Measurements from ENCODE around the gene TGFBR1.

The TGFBR1 gene

DNA sequence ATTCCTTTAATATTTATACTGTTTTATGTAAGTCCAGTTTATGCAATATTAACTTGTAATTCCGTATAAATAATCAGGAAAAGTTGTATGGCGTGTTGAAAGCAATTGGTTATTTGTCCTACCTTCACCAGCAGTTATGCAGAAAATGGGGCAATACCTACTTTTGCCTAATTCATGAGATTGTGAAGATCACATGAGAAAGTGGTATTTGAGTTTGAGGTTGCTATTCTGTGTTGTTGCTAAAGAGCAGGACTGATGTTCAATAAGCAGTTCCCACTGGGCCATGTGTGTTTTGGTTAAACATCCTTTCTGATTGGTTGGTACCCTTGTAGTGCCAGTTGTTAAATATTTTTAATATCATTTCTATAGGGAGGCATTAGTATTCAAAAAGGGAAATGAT is 3.2 kb downstream of the TGFBR1 start:
- no peak for DNase-seq

GRCh38 chr9:99109522-99109921 is 4.6 kb downstream of the TGFBR1 start:
- peak; percentile 46 for DNase-seq

GRCh38 chr9:99112750-99113413 is 8.0 kb downstream of the TGFBR1 start:
- DNase-seq, result no peak

GRCh38 chr9:99113414-99114048 is 8.6 kb downstream of the TGFBR1 start:
- DNase-seq, result no peak

GRCh38 chr9:99114049-99114440 is 9.1 kb downstream of the TGFBR1 start:
- no peak for DNase-seq

- DNase-seq, result no peak
Measured at GRCh38 chr9:99114846-99115500, 10.1 kb downstream of the TGFBR1 start.

- no peak for DNase-seq
Measured at GRCh38 chr9:99116003-99116411, 11.1 kb downstream of the TGFBR1 start.

DNA sequence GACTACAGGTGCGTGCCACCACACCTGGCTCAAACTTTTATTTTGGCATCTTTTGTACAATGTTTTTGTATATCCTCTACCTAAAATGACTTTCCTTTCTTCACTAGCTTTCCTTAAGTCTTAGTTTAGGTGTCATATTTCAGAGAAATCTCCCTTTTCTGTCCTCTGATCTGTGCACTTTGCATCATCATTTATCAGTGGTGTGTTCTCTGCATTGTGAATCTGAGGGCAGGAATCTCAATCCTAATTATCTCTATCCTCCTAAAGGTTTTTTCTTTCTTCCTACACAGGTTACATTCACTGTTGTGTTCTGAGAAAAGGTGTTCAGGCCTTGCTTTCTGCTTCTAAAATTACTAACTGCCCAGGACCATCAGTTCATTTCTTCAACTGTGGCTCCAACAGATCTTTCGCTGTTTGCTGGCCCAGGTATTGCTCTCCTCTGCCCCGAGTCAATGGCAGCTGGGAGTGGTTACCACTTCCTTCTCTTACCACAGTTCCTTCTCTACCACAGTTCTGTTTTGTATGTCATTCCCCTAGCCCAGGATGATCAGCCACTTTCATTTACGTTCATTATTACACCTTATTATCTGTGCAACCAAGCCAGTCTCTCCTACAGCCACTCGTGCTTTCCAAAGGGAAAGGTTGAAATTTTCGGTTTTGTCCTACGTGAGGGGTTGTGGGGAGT is 14.0 kb downstream of the TGFBR1 start:
- no peak for DNase-seq

DNA sequence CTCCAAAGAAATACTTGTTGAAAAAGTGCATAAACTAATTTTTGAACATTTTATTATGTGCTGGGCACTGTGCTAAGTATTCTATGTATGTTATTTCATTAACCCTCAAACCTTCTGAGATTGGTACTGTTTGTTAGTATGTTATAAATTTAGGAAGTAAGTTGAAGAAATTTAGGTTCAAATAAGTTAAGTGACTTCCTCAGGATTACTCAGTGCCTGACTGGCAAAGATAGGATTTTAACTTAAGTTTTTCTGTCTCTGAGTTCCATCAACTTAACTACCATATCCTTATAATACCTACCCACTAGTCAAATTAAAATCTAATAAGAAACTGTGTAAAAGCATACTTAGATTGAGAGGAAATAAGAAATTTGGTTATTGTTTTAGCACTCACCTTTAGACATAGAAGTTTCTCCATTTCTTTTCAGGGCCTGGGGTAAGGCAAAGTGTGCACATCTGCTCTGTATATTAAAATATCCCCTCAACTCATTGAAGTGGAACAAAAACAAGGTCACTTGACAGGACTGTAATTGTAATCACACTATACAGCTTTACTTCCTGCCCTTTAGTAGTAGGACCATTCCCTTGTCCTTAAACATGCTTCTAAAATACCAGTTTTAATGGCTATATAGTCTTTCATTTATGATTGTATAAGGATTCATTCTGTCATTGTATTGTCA is 15.2 kb downstream of the TGFBR1 start:
- no peak for DNase-seq

DNA sequence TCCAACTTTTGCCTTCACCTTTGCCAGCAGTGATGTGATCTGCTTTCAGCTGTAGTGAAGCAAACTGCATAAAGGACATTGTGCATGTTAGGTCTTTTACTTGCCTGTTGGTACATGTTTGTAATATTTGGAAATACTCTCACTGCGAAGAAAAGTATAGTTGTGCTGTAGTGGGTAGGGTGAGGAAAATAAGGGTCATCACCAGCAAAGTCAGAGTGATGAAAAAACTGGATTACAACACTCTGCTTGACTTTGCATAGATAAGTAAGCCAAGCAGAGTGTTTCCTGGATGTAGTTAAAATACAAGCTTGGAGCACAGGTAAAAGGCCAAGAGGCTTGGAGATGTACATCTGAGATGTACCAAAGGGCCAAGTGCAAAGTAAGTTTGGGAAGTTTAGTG is 16.7 kb downstream of the TGFBR1 start:
- no peak for DNase-seq

DNA sequence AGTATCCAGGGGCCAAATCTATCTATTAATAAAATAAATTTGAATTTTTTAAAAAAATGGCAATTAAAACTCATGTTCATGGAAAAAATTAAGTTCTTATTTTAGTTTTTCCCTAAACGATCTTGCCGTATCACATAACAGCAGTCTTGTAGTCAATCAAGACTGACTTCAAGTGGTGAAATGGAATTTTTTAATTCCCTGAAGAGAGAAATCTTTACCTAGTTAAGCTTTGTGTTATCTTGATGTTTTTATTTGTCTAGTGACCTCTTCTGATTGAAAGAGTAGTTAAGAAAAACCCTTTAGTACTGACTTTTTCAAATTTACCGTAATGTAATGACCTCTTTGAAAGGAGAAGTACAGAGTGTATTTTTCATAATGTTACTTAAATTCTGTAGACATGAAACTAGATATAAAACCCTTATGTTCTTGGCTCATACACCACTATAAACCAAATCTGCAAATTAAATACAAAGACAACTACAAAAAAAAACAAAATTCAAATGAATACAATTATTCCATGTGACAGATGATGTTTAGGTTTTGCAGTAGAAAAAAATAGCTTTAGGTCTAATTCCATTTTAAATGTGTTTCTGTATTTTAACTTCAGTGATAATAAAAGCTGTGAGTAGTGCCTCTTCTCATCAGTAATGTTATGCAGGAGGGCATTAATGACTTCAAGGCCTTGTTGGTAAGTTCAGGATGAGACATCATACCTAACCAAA is 19.8 kb downstream of the TGFBR1 start:
- no peak for DNase-seq

DNA sequence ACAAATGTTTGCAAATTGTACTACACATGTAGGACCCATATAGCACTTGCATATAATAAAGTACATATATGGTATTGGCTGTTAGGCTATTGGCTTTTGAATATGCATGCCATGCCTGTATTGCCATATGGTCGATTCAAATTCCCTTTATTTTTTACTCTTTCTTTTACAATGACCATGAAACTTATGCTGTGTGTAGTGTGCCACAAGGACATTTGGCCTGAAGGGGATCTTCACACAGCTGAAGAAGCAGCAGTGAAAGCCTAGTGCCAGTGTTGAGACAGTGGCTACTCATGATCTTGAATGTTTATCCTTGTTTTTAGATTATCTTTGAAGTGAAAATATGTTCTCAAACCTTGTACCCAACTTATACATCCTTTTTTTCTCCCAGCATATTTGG is 20.5 kb downstream of the TGFBR1 start:
- no peak for DNase-seq

GRCh38 chr9:99126312-99126711 is 21.4 kb downstream of the TGFBR1 start:
- DNase-seq, result no peak

DNA sequence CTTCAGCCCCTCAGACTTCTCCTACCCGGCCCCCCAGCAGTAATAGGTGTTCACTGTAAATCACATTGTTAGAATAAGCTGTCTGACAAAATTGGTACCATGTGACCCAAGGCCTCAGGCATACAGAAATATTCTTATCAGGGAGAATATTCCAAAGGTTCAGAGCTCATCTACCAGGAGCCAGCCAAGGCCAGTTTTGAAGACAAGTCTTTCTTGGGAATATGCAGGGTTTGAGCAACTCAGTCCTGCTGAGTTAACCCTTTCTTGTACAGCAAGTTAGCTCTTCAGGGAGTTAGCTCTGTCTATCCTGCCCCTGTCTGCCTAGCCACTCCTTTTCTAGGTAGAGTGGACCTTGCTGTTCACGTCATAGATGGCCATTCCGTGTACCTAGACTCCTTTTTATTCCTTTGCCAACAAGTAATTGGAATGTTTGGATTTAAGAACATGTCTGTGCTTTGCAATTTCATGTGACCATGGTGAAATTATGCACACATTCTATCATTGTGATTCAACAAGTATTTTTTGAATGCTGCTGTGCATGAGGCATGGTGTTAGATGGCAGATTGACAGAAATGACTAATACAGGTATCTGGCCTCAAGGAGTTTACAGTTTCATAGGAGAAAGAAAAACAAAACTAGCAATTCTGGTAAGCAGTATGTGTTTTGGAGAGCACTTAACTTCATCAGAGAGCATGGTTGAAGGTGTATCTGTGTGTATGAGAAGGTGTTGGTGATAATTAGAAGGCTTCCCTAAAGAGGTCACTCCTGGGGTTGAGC is 22.6 kb downstream of the TGFBR1 start:
- DNase-seq, result no peak

DNA sequence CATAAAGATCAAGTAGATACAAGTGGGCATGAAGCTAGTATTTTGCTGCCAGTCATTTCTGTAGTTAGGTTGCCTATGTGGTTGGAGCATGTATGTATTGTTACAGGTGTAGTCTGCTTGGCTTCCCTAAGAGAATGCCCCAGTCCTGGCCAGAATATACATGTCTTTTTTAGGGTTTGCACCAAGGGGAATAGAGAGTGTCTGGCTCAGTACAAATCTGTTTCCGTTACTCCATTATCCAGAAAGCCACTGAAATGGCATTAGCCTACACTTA is 23.2 kb downstream of the TGFBR1 start:
- no peak for DNase-seq

DNA sequence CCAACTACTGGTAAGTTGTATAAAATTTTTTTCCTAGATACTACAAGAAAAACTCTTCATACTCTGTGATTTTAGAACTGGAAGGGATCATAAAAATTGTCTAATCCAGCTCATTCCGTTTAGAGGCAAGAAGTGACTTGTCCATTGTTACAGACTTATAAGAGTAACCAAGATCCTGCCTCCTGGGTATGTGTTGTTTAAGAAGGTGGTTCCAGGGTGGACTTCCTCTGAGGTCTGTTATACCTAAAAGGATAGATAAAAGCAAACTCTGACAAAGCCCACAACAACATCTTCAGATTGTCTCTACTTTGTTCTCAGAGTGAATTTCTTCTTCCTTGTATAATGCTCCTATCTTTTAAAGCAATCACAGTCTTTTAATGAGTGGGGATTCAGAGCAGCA is 24.2 kb downstream of the TGFBR1 start:
- DNase-seq, result no peak

DNA sequence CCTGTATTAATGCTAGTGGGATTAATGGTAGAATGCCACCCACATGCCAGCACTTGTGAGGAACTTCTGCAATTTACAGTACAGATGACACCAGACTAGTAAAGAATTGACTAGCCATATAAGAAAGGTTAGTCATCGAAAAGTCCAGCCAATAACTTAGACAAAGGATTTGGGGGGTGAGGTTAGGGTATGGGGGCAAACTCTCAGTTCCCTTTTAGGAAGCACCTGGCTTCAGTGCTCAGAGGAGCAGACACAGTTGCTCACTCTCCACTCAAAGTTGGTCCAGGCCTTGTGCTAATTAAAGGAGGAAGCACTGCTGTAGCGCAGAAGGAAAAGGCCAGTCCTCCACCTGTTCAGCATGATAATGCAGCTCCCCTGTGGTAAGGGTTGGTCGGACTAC is 25.2 kb downstream of the TGFBR1 start:
- no peak for DNase-seq

DNA sequence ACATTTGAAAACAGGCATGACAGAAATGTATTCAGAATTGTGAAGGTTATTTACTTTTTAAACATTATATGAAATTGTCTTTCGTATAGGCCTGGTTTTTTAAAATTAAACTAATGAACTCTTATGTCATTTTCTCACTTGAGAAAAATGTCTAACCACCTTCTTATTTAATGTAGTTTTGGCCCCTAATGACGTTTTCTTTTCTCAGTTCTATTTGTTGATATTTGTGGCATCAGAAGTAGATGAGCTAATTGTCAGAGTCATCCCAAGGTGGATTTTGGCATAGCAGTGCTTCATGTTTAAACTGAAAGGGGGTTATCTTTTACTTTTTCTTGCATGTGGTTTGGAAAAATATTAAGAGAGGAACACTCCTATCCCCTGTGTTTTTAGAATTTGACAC is 28.2 kb downstream of the TGFBR1 start:
- no peak for DNase-seq

- DNase-seq, result peak; percentile 87
Measured at GRCh38 chr9:99134893-99135341, 30.0 kb downstream of the TGFBR1 start.

DNA sequence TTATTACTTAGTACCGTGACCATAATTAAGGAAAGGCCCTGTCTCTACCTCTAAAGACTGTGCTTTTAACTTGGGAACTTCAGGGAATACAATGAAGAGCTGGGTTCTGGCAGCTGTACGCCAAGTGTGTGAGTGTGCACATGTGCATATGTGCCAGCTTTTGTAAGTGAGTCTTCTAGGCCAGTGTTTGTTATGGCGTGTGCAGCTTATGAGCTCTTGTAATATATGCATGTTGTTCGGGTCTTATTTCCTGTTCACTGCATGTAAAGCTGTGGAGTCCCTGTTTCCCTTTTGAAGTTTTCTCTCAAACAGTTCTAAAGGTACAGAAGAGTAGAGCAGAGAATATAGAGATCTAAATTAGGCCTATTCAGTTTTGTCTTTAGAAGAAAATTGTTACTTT is 30.5 kb downstream of the TGFBR1 start:
- DNase-seq, result peak; percentile 87

- DNase-seq, result no peak
Measured at GRCh38 chr9:99137225-99137624, 32.3 kb downstream of the TGFBR1 start.

DNA sequence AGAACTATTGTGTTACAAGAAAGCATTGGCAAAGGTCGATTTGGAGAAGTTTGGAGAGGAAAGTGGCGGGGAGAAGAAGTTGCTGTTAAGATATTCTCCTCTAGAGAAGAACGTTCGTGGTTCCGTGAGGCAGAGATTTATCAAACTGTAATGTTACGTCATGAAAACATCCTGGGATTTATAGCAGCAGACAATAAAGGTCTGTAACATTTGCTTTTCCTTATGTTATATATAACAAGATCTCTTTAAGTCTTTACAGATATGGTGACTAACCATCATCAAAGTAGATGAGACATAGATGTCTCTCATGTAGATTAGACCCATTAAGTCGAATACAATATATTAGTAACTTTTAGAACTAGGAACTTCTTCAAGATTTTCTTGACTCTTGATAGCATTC is 33.0 kb downstream of the TGFBR1 start:
- no peak for DNase-seq
